GM12865 (cell line): ENCODE measurements around the gene MIS18A.

Experiments used
- DNase-seq: peaks from one replicate; pipeline ENCODE4 v3.0.0; 2010; ENCODE audit warnings: low read depth
- H3K4me3 ChIP-seq: 2 replicates; pipeline ENCODE4 v1.5.1; 2011; ENCODE audit warnings: mild to moderate bottlenecking, low read depth, low read length, control low read depth
- TF ChIP-seq, protein P1 (sequence below): IDR thresholded peaks from 2 replicates; pipeline ENCODE4 v1.5.1; 2011; ENCODE audit warnings: low read length, control low read depth, low read depth, inconsistent platforms; ENCODE audit not compliant: insufficient read depth; ENCODE audit errors: missing control alignments

The MIS18A gene

DNA sequence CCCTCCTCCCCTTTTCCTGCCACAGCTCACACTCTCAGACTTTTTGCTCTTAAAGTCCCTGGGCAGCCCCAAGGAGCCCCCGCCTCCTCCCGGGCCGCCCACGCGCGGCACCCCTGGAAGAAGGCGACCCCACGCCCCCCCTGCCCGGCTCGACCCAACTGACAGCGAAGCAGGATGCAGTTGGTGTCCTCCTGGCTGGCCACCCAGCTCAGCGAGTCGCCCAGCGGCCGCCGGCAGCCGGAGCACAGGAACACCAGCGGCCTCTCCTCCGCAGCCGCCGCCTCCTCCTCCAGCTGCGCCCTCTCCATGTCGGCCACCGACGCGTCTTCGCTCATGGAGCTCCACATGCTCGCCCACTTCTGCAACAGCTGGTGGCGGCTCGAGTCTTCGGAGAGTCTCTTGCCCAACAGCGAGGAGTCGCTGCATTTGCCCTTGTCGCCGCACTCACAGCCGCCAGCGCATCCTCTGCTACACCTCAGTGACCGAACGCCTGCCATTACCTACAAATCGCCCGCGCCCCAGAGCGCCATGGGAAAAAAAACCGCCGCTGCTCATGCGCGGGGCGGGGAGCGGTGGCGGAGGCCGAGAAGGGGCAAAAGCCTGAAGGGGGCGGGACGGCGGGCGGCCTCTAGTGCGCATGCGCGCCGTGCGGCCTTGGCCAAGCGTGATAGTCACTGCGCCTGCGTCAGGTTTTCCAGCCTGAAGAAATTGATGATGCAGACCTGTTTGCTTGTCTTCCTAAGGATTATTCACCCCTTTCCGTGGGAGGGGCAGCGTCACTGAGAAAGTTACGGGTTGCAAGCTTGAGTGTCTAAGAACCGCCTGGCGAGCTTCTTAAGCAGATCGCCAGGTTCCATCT is at the start of gene MIS18A:
Gene MIS18A (minus strand): TSS at position 532 of the 859 bp plus-strand sequence. CDS start 35 bp downstream, at position 497.
- H3K4me3 ChIP-seq: peak within 1 kb of the TSS; percentile 74
- TF ChIP-seq, protein P1, sequence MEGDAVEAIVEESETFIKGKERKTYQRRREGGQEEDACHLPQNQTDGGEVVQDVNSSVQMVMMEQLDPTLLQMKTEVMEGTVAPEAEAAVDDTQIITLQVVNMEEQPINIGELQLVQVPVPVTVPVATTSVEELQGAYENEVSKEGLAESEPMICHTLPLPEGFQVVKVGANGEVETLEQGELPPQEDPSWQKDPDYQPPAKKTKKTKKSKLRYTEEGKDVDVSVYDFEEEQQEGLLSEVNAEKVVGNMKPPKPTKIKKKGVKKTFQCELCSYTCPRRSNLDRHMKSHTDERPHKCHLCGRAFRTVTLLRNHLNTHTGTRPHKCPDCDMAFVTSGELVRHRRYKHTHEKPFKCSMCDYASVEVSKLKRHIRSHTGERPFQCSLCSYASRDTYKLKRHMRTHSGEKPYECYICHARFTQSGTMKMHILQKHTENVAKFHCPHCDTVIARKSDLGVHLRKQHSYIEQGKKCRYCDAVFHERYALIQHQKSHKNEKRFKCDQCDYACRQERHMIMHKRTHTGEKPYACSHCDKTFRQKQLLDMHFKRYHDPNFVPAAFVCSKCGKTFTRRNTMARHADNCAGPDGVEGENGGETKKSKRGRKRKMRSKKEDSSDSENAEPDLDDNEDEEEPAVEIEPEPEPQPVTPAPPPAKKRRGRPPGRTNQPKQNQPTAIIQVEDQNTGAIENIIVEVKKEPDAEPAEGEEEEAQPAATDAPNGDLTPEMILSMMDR: no peak
- peak; percentile 96 for DNase-seq

- TF ChIP-seq, protein P1: no peak
- no peak overlapping the region for H3K4me3 ChIP-seq
- DNase-seq: no peak
Observed at GRCh38 chr21:32328595-32328994, 49.7 kb upstream of the MIS18A start.

DNA sequence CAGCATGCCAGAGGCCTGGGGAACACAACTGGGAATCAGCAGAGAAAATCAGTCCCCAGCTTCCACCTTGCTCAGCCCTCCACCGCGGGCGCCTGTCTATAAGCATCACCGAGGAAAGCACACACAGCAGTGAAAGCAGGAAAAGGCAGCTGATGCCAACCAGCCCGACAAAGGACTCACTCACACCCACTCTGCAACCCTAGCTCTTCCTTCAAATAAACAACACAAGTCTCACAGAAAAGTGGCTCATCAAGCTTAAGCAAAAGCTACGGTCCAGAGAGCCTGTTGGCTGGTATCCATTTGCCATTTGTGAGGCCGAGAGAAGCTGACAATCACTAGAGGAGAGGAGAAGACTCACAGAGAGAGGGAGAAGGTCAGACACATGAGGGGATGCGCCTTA is 46.9 kb upstream of the MIS18A start:
- DNase-seq: no peak
- H3K4me3 ChIP-seq: no peak overlapping the region
- TF ChIP-seq, protein P1: no peak

- TF ChIP-seq, protein P1: no peak
- no peak for DNase-seq
- H3K4me3 ChIP-seq: no peak overlapping the region
Observed at GRCh38 chr21:32322676-32323075, 43.8 kb upstream of the MIS18A start.

GRCh38 chr21:32322103-32322502 is 43.3 kb upstream of the MIS18A start:
- TF ChIP-seq, protein P1: no peak
- H3K4me3 ChIP-seq: no peak overlapping the region
- no peak for DNase-seq

GRCh38 chr21:32321480-32321879 is 42.6 kb upstream of the MIS18A start:
- no peak overlapping the region for H3K4me3 ChIP-seq
- TF ChIP-seq, protein P1: no peak
- no peak for DNase-seq
